Measurements from ENCODE around the gene TNFRSF9.

The TNFRSF9 gene

DNA sequence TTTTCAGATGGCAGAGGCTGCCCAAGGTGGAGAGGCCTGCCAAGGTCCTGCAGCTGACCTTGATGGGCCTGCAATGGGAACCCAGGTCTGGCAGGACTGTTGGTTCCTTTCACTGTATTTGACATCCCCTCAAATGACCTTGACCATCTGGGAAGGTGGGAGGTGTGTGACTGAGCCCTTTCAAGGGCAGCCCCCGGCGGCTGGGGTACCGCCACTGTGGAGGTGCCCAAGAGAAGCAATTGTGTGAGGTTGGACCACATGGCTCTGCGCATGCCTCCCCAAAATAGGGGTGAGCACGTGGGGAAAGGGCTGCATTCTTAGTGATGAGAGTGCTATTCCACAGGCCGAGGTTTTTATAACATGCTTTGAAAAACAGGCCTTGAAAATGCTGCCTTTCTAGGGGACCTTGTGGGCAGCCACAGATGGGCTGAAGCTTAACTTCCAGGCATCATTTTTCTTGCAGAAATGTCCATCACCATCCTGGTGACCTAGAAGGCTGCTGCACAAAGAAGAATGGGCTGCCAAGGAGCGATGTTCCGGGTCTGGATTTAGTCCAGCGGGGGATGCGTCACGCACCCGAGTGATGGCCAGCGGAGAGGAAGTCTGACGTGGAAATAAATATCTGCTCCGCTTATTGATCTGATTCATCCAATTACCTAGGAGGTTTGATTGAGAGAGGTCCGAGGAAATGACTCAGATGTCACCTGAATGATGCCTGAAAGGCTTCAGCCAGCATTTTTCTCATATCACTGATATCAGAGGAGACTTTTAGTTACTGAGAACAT is 71.3 kb downstream of the TNFRSF9 start:
- DNase-seq, result no peak

DNA sequence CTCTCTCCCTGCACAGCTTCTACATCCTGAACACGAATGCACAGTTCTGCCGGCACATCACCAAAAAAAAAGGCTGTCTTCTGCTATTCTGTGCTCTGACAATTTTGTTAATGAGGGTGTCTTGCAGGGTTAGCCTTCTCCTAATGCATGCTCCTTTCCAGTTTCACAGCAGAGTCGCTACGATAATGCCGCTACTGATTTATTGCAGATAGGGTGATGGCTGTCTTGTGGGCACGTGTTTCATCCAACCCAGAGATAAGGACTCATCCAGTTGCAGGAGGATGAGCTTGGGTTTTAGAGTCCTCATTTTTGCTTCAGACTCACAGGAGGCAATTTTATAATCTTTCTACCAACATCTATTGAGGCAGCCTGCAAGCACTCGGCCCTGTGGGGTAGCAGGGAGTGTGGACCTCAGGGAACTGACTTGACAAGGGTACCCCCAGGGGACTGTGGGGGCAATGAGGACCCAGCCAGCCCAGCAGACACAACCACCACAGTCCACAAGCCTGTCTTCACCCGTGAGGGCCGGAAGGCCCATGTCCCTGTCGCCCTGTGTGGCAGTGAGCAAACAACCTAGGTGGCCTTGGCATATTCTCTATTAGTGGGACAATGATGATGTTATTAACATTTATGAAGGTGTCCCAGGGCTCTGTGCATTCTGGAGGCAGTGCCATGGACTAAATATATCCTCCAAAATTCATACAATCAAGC is 72.4 kb downstream of the TNFRSF9 start:
- peak; percentile 54 for DNase-seq

DNA sequence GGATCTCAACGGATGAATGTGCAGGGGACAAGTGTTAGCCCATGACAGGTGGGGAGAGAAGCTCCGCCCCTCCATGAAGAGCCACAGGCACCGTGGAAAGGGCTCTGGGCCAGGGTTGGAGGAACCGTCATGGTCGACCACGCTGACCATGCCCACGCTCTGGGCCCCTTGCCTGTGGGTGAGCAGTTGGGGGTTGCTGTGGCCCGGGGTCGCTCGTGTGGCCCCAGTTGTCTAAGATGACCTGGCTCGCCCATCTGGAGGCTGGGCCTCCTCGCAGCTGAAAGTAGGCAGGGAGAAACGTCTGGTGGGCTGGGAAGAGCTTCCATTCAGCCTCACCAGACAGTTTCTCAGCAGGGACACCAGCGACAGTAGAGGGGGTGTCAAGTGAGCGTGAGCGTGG is 74.7 kb downstream of the TNFRSF9 start:
- DNase-seq, result no peak

All from hematopoietic multipotent progenitor cell treated with erythropoietin and hydrocortisone succinate and interleukin-3 and kit ligand, for 6 days (in vitro differentiated cells).